Aorta (tissue), 5 donors: ENCODE measurements around the gene ANXA4. TPM values are rescaled to one million over a fixed set of nuclear protein-coding genes. Genes with fewer than 3 reads are reported as not detected.
"Not testable (repeated sequence)": the region's sequence is repeated elsewhere in the genome, so short reads cannot be mapped to it uniquely, and the experiment has no call there.

Experiments used
- ATAC-seq: fragments of 200-7000 bp; cut with Tn5 transposase; one replicate; pipeline ENCODE4 v1.9.1; 2022; ENCODE audit warnings: moderate library complexity; ENCODE audit not compliant: low FRiP score
- DNase-seq, 2 donors: peaks; one replicate each; pipeline ENCODE4 v3.0.0-alpha.2; 2020
- H3K27ac ChIP-seq, 2 donors: one replicate each; pipeline ENCODE4 v1.5.1; 2013; ENCODE audit warnings: low read length in 2 of 2, mild to moderate bottlenecking in 2 of 2, moderate library complexity in 2 of 2, control low read depth in 1 of 2, inconsistent platforms in 1 of 2, low read depth in 1 of 2
- H3K27me3 ChIP-seq, 2 donors: one replicate each; pipeline ENCODE4 v1.6.1; 2013; ENCODE audit warnings: control low read depth in 1 of 2, low read length in 1 of 2, mild to moderate bottlenecking in 1 of 2, moderate library complexity in 1 of 2; ENCODE audit not compliant: insufficient read depth in 2 of 2, control insufficient read depth in 1 of 2
- H3K36me3 ChIP-seq, 2 donors: one replicate each; pipeline ENCODE4 v1.6.1; 2013; ENCODE audit warnings: control low read depth in 1 of 2, low read length in 1 of 2, mild to moderate bottlenecking in 1 of 2; ENCODE audit not compliant: insufficient read depth in 2 of 2, control insufficient read depth in 1 of 2
- H3K4me1 ChIP-seq, 2 donors: one replicate each; pipeline ENCODE4 v1.6.1; 2013; ENCODE audit warnings: low read length in 2 of 2, control low read depth in 1 of 2, mild to moderate bottlenecking in 1 of 2, moderate library complexity in 1 of 2; ENCODE audit not compliant: insufficient read depth in 2 of 2, control insufficient read depth in 1 of 2
- H3K4me3 ChIP-seq, 2 donors: one replicate each; pipeline ENCODE4 v1.5.1; 2013; ENCODE audit warnings: low read length in 2 of 2, control low read depth in 1 of 2, mild to moderate bottlenecking in 1 of 2
- H3K9me3 ChIP-seq: one replicate; pipeline ENCODE4 v1.6.1; 2013; ENCODE audit warnings: mild to moderate bottlenecking, low read length; ENCODE audit not compliant: control insufficient read depth
- WGBS, 2 donors: extraction: QIAGEN DNeasy Blood & Tissue Kit; methylation state at CpG; one replicate each; pipeline ENCODE4 v1.1.7; 2013; 5-methylcytosine and 5-hydroxymethylcytosine counted together
- intact Hi-C, 2 donors: fragments of 100-400 bp; cut with DNase I; formaldehyde crosslinking; loops; one replicate each; pipeline versions ENCODE4 v1.14.2 to v1.15.0; 2022
- polyA plus RNA-seq, 2 donors: library from polyadenylated mRNA; stranded (reverse); fragments of 200-250 nt; gene quantifications; one replicate each; pipeline ENCODE4 v1.2.3, GENCODE V29; 2013
- total RNA-seq, 2 donors: library from RNA; stranded (reverse); fragmentation: NEBNext Ultra II Directional; extraction: Animal tissue kit (Norgen Biotek cat#: 25700); gene quantifications; one replicate each; pipeline ENCODE4 v1.2.1, GENCODE V29; 2021
- donor health status: healthy with polysubstance abuse.
- donor health status: Bipolar disorder and iron deficiency.
- donor health status: DM: no; HTN: no; CAD: no.
- donor health status: DM: no; HTN: no; CAD: no.
- donor health status: DM: yes; HTN: yes; CAD: no.

ANXA4 gene
- total and polyA plus RNA-seq, 4 donors, result 73.0 to 120 (median 92.2) TPM

GRCh38 chr2:69701100-69701945, 40.6 kb upstream of the ANXA4 start:
- Histone ChIP-seq H3K36me3 (no peaks in the 10 kb centered on the region), H3K4me1 (peaks cover 0 to 1% of the 10 kb centered on the region in 2 donors), H3K27me3 (no peaks in the 10 kb centered on the region), H3K9me3 (no peaks in the 10 kb centered on the region), H3K27ac (no peak overlapping the region), H3K4me3 (no peak overlapping the region)
- DNase-seq, result no peak
- 73 to 83% methylated on average over 9 of the region's 9 CpGs for WGBS, 2 donors
- no peak for ATAC-seq
- intact Hi-C loops, result no loop called here

GRCh38 chr2:69703189-69703588, 38.7 kb upstream of the ANXA4 start:
- no peak for DNase-seq
- Histone ChIP-seq H3K36me3 (no peaks in the 10 kb centered on the region), H3K4me1 (peaks cover 0 to 1% of the 10 kb centered on the region in 2 donors), H3K27me3 (no peaks in the 10 kb centered on the region), H3K4me3 (no peak overlapping the region), H3K27ac (no peak overlapping the region), H3K9me3 (no peaks in the 10 kb centered on the region)
- 83 to 89% methylated on average over 3 of the region's 3 CpGs for WGBS, 2 donors
- ATAC-seq, result no peak
- intact Hi-C loops, result no loop called here

- ATAC-seq, result no peak
- WGBS, 2 donors, result 76 to 78% methylated on average over 5 of the region's 5 CpGs
- H3K4me3 ChIP-seq, result no peak overlapping the region
- H3K27me3 ChIP-seq, result no peaks in the 10 kb centered on the region
- H3K27ac ChIP-seq, result no peak overlapping the region
- H3K9me3 ChIP-seq, result no peaks in the 10 kb centered on the region
- H3K4me1 ChIP-seq, result peaks cover 0 to 1% of the 10 kb centered on the region in 2 donors
- intact Hi-C loops, result no loop called here
- H3K36me3 ChIP-seq, result no peaks in the 10 kb centered on the region
- DNase-seq, result no peak
These were observed 37.5 kb upstream of the ANXA4 start for GRCh38 chr2:69704446-69704845.

- WGBS, 2 donors, result 80 to 82% methylated on average over 5 of the region's 5 CpGs
- Histone ChIP-seq H3K9me3 (no peaks in the 10 kb centered on the region), H3K36me3 (no peaks in the 10 kb centered on the region), H3K4me3 (no peak overlapping the region), H3K4me1 (no peaks in the 10 kb centered on the region), H3K27me3 (no peaks in the 10 kb centered on the region), H3K27ac (no peak overlapping the region)
- DNase-seq (no peak), ATAC-seq (no peak)
- intact Hi-C loops, result no loop called here
These were observed 32.6 kb upstream of the ANXA4 start for GRCh38 chr2:69709290-69709689.

GRCh38 chr2:69711971-69712370, 30.0 kb upstream of the ANXA4 start:
- no peak overlapping the region for H3K4me3 ChIP-seq
- no peak for ATAC-seq
- H3K9me3 ChIP-seq, result no peaks in the 10 kb centered on the region
- intact Hi-C loops, result loop anchor here in 1 of 2 donors (10.0 kb wide), 1 partner anchor 337 kb away; no protein-coding TSS in a partner anchor
- 95 to 99% methylated on average over 3 of the region's 3 CpGs for WGBS, 2 donors
- no peaks in the 10 kb centered on the region for H3K4me1 ChIP-seq
- no peaks in the 10 kb centered on the region for H3K36me3 ChIP-seq
- no peaks in the 10 kb centered on the region for H3K27me3 ChIP-seq
- H3K27ac ChIP-seq, result no peak overlapping the region
- DNase-seq, result no peak

GRCh38 chr2:69714024-69714423, 27.9 kb upstream of the ANXA4 start:
- intact Hi-C loops, result loop anchor here (2.0 to 10.0 kb wide), 2 partner anchors 155 to 339 kb away; no protein-coding TSS in a partner anchor
- H3K27me3 ChIP-seq, result no peaks in the 10 kb centered on the region
- H3K27ac ChIP-seq, result no peak overlapping the region
- no peaks in the 10 kb centered on the region for H3K9me3 ChIP-seq
- H3K36me3 ChIP-seq, result no peaks in the 10 kb centered on the region
- H3K4me1 ChIP-seq, result no peaks in the 10 kb centered on the region
- no peak overlapping the region for H3K4me3 ChIP-seq
- ATAC-seq (no peak), DNase-seq (no peak)
- 89 to 90% methylated on average over 6 of the region's 6 CpGs for WGBS, 2 donors

- H3K36me3 ChIP-seq, H3K27me3 ChIP-seq, H3K27ac ChIP-seq, H3K9me3 ChIP-seq, H3K4me3 ChIP-seq, H3K4me1 ChIP-seq: not testable (repeated sequence)
- intact Hi-C loops, result loop anchor here (2.0 to 10.0 kb wide), 3 partner anchors 152 to 340 kb away; no protein-coding TSS in a partner anchor
- 19 to 20% methylated on average over 9 of the region's 9 CpGs for WGBS, 2 donors
- ATAC-seq (peak; percentile 89), DNase-seq (peak; percentile 92 to 94)
These were observed 27.3 kb upstream of the ANXA4 start for GRCh38 chr2:69714539-69715220.

- Histone ChIP-seq H3K27ac (no peak overlapping the region), H3K27me3 (no peaks in the 10 kb centered on the region), H3K36me3 (no peaks in the 10 kb centered on the region), H3K4me3 (no peak overlapping the region), H3K4me1 (no peaks in the 10 kb centered on the region), H3K9me3 (no peaks in the 10 kb centered on the region)
- ATAC-seq, result no peak
- 81 to 84% methylated on average over 1 of the region's 1 CpG for WGBS, 2 donors
- DNase-seq, result no peak
- intact Hi-C loops, result loop anchor here (2.0 to 10.0 kb wide), 3 partner anchors 154 to 341 kb away; no protein-coding TSS in a partner anchor
These were observed 26.0 kb upstream of the ANXA4 start for GRCh38 chr2:69715964-69716363.
